GM23338 (cell line): ENCODE results near the gene ATP5PO. TPM values are rescaled to one million over a fixed set of nuclear protein-coding genes. Genes with fewer than 3 reads are reported as not detected.

Experiments
- ATAC-seq: fragments of 200-7000 bp; cut with Tn5 transposase; 3 replicates; pipeline ENCODE4 v1.9.1; 2020
- DNase-seq: peaks from one replicate; pipeline ENCODE4 v3.0.0-alpha.2; 2015; ENCODE audit warnings: low spot score
- H2AFZ ChIP-seq: fragments of 200-600 bp; sonication (generic); 2 replicates; pipeline ENCODE4 v1.8.0; 2016; ENCODE audit warnings: antibody characterized with exemption, mild to moderate bottlenecking, moderate library complexity
- H3F3A ChIP-seq: fragments of 200-600 bp; sonication (generic); replicated peaks from 2 replicates; pipeline ENCODE4 v1.8.0; 2017; ENCODE audit warnings: antibody characterized with exemption, mixed run types, low read depth
- H3K27ac ChIP-seq: fragments of 200-600 bp; sonication (generic); 2 replicates; pipeline ENCODE4 v1.6.1; 2016; ENCODE audit warnings: low read depth
- H3K27me3 ChIP-seq: fragments of 200-600 bp; sonication (generic); 2 replicates; pipeline ENCODE4 v1.8.0; 2016; ENCODE audit warnings: mild to moderate bottlenecking, mixed run types, moderate library complexity; ENCODE audit not compliant: insufficient read depth
- H3K36me3 ChIP-seq: fragments of 200-600 bp; sonication (generic); 2 replicates; pipeline ENCODE4 v1.8.0; 2016; ENCODE audit warnings: mild to moderate bottlenecking; ENCODE audit not compliant: insufficient read depth
- H3K4me1 ChIP-seq: fragments of 200-600 bp; sonication (generic); 2 replicates; pipeline ENCODE4 v1.8.0; 2016; ENCODE audit warnings: mild to moderate bottlenecking, moderate library complexity; ENCODE audit not compliant: insufficient read depth
- H3K4me2 ChIP-seq: fragments of 200-600 bp; sonication (generic); 2 replicates; pipeline ENCODE4 v1.7.1; 2017; ENCODE audit warnings: mixed run types
- H3K4me3 ChIP-seq: fragments of 200-600 bp; sonication (generic); 2 replicates; pipeline ENCODE4 v1.6.1; 2016; ENCODE audit warnings: mixed run types
- H3K79me2 ChIP-seq: fragments of 200-600 bp; sonication (generic); replicated peaks from 2 replicates; pipeline ENCODE4 v1.8.0; 2017; ENCODE audit warnings: mild to moderate bottlenecking; ENCODE audit not compliant: insufficient read depth
- H3K9me2 ChIP-seq: fragments of 200-600 bp; sonication (generic); 2 replicates; pipeline ENCODE4 v1.8.0; 2017; ENCODE audit not compliant: insufficient read depth
- H4K20me1 ChIP-seq: fragments of 200-600 bp; sonication (generic); replicated peaks from 2 replicates; pipeline ENCODE4 v1.8.0; 2017; ENCODE audit warnings: mild to moderate bottlenecking; ENCODE audit not compliant: insufficient read depth
- H3K27ac Mint-ChIP-seq: 2 replicates; pipeline ENCODE4 v1.8.0; 2020; ENCODE audit warnings: inconsistent platforms, mild to moderate bottlenecking, moderate library complexity, mixed read lengths
- H3K27me3 Mint-ChIP-seq: 3 replicates; pipeline ENCODE4 v1.8.0; 2022; ENCODE audit warnings: low read depth, mild to moderate bottlenecking, moderate library complexity, mixed read lengths, inconsistent platforms; ENCODE audit not compliant: insufficient read depth, poor library complexity
- H3K36me3 Mint-ChIP-seq: 3 replicates; pipeline ENCODE4 v1.8.0; 2021; ENCODE audit warnings: low read depth, mild to moderate bottlenecking, inconsistent platforms, moderate library complexity, mixed read lengths
- H3K4me1 Mint-ChIP-seq: 3 replicates; pipeline ENCODE4 v1.8.0; 2020; ENCODE audit warnings: mild to moderate bottlenecking, inconsistent platforms, mixed read lengths
- H3K4me3 Mint-ChIP-seq: 3 replicates; pipeline ENCODE4 v1.8.0; 2021; ENCODE audit warnings: moderate library complexity, mild to moderate bottlenecking, inconsistent platforms, mixed read lengths
- H3K9me3 Mint-ChIP-seq: 3 replicates; pipeline ENCODE4 v1.8.0; 2020; ENCODE audit warnings: moderate library complexity, mild to moderate bottlenecking, inconsistent platforms, mixed read lengths
- CTCF ChIP-seq, 2 experiments: fragments of 200-600 bp in 1 of 2; sonication (generic) in 1 of 2; conservative IDR thresholded peaks; 2 replicates each; pipeline versions ENCODE4 v1.5.1 to v1.6.1; 2016 to 2017; ENCODE audit warnings: antibody characterized with exemption in 2 of 2, low read depth in 2 of 2, mild to moderate bottlenecking in 2 of 2, moderate library complexity in 1 of 2
- ETS1 ChIP-seq: IDR thresholded peaks from 2 replicates; pipeline ENCODE4 v1.6.1; 2016; ENCODE audit warnings: antibody characterized with exemption
- EZH2 ChIP-seq: fragments of 200-600 bp; sonication (generic); IDR thresholded peaks from one replicate; pipeline ENCODE4 v1.8.0; 2017; ENCODE audit warnings: antibody characterized with exemption, mild to moderate bottlenecking, low read depth; ENCODE audit not compliant: unreplicated experiment
- EZH2phosphoT487 ChIP-seq: fragments of 200-600 bp; sonication (generic); IDR thresholded peaks from one replicate; pipeline ENCODE4 v1.8.1; 2018; ENCODE audit warnings: antibody characterized with exemption; ENCODE audit not compliant: unreplicated experiment
- NANOG ChIP-seq: IDR thresholded peaks from 2 replicates; pipeline ENCODE4 v1.6.1; 2016; ENCODE audit warnings: antibody characterized with exemption, borderline replicate concordance
- REST ChIP-seq: IDR thresholded peaks from one replicate; pipeline ENCODE4 v1.6.1; 2018; ENCODE audit warnings: antibody characterized with exemption; ENCODE audit not compliant: unreplicated experiment
- ZNF331 ChIP-seq: fragments of 250-450 bp; sonication (Bioruptor Pico); IDR thresholded peaks from 2 replicates; pipeline ENCODE4 v1.5.0; 2020; ENCODE audit warnings: low read depth, mild to moderate bottlenecking, moderate library complexity
- ZNF462 ChIP-seq: fragments of 250-450 bp; sonication (Bioruptor Pico); IDR thresholded peaks from 2 replicates; pipeline ENCODE4 v1.5.0; 2020; ENCODE audit warnings: mild to moderate bottlenecking, moderate library complexity
- polyA plus RNA-seq: library from polyadenylated mRNA; unstranded; fragments of >200 nt; fragmentation: Nextera tagmentation; extraction: Ambion mirVana; gene quantifications from 2 replicates; pipeline ENCODE4 v1.2.1, GENCODE V29; 2016
- total RNA-seq: library from RNA; depleted of rRNA; stranded (reverse); fragments of >200 nt; shearing (Covaris generic); gene quantifications from 2 replicates; pipeline ENCODE4 v1.2.3, GENCODE V29; 2014

Gene ATP5PO
- total and polyA plus RNA-seq, 2 experiments from 2014 or later = 244 to 522 TPM

- no peak for TF ChIP-seq ZNF462 (CRISPR knock-in tag)
Measured at GRCh38 chr21:33951276-33952178, 35.9 kb upstream of the ATP5PO start (continued).

- no peaks in the 10 kb centered on the region for H3K9me2 ChIP-seq
- TF ChIP-seq ETS1 = no peak
- TF ChIP-seq CTCF (conservative IDR thresholded peaks at IDR 0.05; ENCODE audit: low read depth in 2 of 2) = no peak
- no peak for TF ChIP-seq EZH2
- TF ChIP-seq REST = no peak
- no peak for TF ChIP-seq NANOG
- TF ChIP-seq EZH2phosphoT487 = no peak
- no peak for TF ChIP-seq ZNF331
Measured at GRCh38 chr21:33950431-33951079, 35.0 kb upstream of the ATP5PO start.

More at GRCh38 chr21:33950431-33951079, 35.0 kb upstream of the ATP5PO start:
- Histone ChIP-seq H3F3A (peaks cover 3% of the 10 kb centered on the region; the same call in 1 of the 2 replicates), H3K27ac (no peak overlapping the region), H3K4me3 (no peak overlapping the region), H3K4me1 (peaks cover 26% of the 10 kb centered on the region), H3K79me2 (no peaks in the 10 kb centered on the region), H3K4me2 (no peak overlapping the region), H3K27me3 (no peaks in the 10 kb centered on the region), H2AFZ (no peak overlapping the region), H3K36me3 (no peaks in the 10 kb centered on the region; the same call in 1 of the 2 replicates), H4K20me1 (no peaks in the 10 kb centered on the region)
- H3K36me3 Mint-ChIP-seq = no peaks in the 10 kb centered on the region; the same call in 1 of the 3 replicates
- ATAC-seq (no peak), DNase-seq (no peak)
- H3K27ac Mint-ChIP-seq = no peak overlapping the region
- H3K4me1 Mint-ChIP-seq = peaks cover 31% of the 10 kb centered on the region
- H3K27me3 Mint-ChIP-seq = peaks cover 11% of the 10 kb centered on the region
- no peaks in the 10 kb centered on the region; the same call in 2 of the 3 replicates for H3K9me3 Mint-ChIP-seq
- no peak overlapping the region for H3K4me3 Mint-ChIP-seq
